HG03354 (cell line): ENCODE measurements around the gene PKD1L1.
"Not testable (repeated sequence)": the region's sequence is repeated elsewhere in the genome, so short reads cannot be mapped to it uniquely, and the experiment has no call there.

ENCODE experiments used
- ATAC-seq: cut with Tn5 transposase; IDR thresholded peaks from one replicate; pipeline ENCODE4 v1.9.1; 2021; ENCODE audit warnings: mild to moderate bottlenecking; ENCODE audit not compliant: unreplicated experiment, poor library complexity, severe bottlenecking

PKD1L1 gene, protein sequence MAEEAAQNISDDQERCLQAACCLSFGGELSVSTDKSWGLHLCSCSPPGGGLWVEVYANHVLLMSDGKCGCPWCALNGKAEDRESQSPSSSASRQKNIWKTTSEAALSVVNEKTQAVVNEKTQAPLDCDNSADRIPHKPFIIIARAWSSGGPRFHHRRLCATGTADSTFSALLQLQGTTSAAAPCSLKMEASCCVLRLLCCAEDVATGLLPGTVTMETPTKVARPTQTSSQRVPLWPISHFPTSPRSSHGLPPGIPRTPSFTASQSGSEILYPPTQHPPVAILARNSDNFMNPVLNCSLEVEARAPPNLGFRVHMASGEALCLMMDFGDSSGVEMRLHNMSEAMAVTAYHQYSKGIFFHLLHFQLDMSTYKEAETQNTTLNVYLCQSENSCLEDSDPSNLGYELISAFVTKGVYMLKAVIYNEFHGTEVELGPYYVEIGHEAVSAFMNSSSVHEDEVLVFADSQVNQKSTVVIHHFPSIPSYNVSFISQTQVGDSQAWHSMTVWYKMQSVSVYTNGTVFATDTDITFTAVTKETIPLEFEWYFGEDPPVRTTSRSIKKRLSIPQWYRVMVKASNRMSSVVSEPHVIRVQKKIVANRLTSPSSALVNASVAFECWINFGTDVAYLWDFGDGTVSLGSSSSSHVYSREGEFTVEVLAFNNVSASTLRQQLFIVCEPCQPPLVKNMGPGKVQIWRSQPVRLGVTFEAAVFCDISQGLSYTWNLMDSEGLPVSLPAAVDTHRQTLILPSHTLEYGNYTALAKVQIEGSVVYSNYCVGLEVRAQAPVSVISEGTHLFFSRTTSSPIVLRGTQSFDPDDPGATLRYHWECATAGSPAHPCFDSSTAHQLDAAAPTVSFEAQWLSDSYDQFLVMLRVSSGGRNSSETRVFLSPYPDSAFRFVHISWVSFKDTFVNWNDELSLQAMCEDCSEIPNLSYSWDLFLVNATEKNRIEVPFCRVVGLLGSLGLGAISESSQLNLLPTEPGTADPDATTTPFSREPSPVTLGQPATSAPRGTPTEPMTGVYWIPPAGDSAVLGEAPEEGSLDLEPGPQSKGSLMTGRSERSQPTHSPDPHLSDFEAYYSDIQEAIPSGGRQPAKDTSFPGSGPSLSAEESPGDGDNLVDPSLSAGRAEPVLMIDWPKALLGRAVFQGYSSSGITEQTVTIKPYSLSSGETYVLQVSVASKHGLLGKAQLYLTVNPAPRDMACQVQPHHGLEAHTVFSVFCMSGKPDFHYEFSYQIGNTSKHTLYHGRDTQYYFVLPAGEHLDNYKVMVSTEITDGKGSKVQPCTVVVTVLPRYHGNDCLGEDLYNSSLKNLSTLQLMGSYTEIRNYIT (N-terminal part only)

GRCh38 chr7:47948141-47948790 lies at the start of gene PKD1L1:
TSS of gene PKD1L1 (minus strand) at chr7:47948466. CDS start at chr7:47948440, 26 bp downstream.
- ATAC-seq, result no peak

DNA sequence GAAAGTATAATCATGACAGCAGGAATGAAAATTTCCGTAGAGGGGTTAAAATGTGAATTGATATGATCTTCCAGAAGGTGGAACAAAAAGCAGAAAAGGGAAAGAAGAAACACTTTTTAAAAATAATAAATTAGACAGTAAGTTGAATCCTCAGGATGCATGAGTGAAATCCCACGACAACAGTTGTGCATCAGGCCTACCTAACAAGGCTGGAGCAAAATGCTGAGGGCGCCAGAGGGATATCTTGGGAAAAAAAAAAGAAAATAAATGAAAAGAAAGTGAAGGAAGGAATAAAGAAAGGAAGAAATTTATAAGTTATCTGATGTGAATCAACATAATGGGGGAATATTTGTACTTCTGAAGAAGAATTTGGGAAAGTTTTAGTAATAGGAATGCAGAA lies 44.2 kb upstream of the PKD1L1 start:
- no peak for ATAC-seq

DNA sequence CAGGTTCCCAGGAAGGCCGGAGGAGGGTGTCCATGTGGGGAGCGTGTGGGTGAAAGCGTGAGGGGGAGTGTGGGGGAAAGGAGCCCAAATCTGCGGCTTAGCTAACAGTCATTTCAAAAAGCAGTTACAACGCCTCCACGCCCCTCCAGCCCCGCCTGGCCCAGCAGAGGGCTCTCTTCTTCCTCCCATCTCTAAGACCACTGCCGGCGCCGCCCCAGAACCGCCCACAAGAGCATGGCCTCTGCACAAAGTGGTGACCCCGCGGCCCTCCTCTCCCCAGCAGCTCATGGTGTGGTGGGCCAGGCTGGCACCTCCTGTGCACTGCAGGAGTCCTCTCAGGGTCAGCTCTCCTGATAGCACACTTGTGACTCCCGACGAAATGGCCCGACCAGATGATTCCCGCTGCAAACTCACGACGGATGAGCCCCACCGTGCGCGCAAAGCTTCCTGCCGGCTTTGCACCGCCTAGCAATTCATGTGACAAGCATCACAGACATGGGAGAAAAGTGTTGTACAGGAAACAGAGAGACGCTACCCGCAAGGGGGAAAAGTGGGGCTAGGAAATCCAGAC lies 43.6 kb upstream of the PKD1L1 start:
- peak; percentile 100 for ATAC-seq

GRCh38 chr7:47991270-47991669 lies 43.0 kb upstream of the PKD1L1 start:
- ATAC-seq, result peak; percentile 2

- ATAC-seq, result no peak
Measured at GRCh38 chr7:47990592-47990991, 42.3 kb upstream of the PKD1L1 start.

DNA sequence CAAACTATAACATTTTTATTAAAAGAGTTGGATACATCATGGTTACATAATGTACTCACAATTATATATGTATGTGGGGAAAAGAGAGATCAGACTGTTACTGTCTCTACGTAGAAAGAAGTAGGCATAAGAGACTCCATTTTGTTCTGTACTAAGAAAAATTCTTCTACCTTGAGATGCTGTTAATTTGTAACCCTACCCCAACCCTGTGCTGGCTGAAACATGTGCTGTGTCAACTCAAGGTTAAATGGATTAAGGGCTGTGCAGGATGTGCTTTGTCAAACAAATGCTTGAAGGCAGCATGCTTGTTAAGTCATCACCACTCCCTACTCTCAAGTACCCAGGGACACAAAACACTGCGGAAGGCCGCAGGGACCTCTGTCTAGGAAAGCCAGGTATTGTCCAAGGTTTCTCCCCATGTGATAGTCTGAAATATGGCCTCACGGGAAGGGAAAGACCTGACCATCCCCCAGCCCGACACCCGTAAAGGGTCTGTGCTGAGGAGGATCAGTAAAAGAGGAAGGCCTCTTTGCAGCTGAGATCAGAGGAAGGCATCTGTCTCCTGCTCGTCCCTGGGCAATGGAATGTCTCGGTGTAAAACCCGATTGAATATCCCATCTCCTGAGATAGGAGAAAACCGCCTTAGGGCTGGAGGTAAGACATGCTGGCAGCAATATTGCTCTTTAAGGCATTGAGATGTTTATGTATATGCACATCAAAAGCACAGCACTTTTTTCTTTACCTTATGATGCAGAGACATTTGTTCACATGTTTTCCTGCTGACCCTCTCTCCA lies 41.5 kb upstream of the PKD1L1 start:
- ATAC-seq, result not testable (repeated sequence)

GRCh38 chr7:47988496-47989386 lies 40.5 kb upstream of the PKD1L1 start:
- ATAC-seq, result peak; percentile 25

GRCh38 chr7:47982610-47983009 lies 34.3 kb upstream of the PKD1L1 start:
- ATAC-seq, result no peak

DNA sequence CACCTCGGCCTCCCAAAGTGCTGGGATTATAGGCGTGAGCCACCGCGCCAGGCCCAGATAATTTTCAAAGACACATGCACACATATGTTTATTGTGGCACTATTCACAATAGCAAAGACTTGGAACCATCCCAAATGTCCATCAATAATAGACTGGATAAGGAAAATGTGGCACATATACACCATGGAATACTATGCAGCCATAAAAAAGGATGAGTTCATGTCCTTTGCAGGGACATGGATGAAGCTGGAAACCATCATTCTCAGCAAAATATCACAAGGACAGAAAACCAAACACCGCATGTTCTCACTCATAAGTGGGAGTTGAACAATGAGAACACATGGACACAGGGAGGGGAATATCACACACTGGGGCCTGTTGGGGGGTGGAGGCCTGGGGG lies 32.4 kb upstream of the PKD1L1 start:
- ATAC-seq, result not testable (repeated sequence)

DNA sequence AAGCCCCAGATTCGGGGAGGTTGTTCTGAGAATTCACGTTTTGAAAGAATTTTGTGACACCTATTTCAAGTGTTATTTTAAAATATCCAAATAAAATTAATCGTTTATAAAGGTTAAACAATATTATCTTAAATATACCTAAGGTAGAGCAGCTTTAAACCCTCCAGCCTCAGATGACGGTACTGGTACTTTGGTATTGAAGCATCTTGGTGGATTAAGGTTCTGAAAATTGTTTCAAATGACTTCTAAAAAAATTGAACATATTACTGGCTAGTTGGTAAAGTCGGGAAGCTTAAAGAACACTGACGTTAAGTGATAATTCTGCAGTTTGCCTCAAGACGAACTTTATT lies 31.5 kb upstream of the PKD1L1 start:
- ATAC-seq, result no peak

GRCh38 chr7:47979145-47979831 lies 31.0 kb upstream of the PKD1L1 start, which contains the start of gene HUS1:
TSS of gene HUS1 (minus strand) at chr7:47979615. CDS start at chr7:47979519, 96 bp downstream.
- peak; percentile 99 for ATAC-seq

DNA sequence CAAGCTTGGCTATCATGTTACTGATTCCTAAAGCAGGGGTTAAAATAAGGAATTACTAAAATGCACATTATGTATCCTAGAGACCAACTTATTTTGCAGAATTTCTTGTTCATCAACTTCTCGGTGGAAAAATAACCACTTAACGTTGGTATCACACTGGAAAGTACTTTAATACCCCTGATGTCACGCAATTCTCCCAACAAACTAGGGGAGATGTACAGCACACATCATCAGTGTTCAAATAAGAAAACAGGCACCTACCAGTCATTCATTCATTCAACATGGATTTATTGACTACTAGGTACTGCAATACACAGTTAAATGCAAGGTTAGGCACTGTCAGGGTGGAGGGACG lies 30.5 kb upstream of the PKD1L1 start:
- no peak for ATAC-seq

DNA sequence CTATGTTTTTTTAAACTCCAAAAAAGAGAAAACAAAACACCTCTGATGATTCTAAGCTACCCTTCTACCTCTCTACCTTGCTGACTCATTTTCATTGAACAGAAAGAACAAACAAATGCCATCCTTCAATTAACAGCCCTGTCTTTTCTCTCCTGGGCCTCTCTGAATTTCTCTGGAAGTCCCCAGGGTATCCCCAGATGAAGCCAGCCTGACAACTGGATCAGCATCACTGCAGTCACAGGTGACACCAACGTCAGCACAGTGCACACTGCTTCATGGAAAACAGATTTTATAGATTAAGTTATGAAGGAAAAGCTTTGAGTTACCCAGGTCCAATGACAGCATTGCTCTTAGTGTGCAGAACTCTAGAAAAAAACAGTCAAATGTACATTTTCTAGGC lies 25.5 kb upstream of the PKD1L1 start:
- no peak for ATAC-seq

DNA sequence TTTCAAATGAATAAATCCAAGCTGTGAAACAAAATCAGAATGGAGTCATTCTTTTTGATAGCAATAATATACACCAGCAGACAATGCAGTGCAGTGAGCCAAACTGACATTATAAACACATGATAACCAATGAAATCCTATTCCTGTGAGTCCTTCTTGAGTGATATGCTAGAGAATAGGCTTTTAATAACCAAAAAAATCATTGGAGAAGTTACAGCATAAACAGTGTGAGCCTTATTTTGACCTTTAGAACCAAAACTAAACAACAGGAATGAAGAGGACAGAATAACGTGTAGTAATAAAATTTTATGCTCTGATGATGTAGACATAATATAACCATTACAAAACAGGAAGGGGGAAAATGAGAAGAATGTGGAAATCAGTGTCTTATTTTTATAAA lies 22.5 kb upstream of the PKD1L1 start:
- no peak for ATAC-seq

GRCh38 chr7:47968847-47969774 lies 20.8 kb upstream of the PKD1L1 start:
- ATAC-seq, result peak; percentile 91

GRCh38 chr7:47967708-47968107 lies 19.4 kb upstream of the PKD1L1 start:
- no peak for ATAC-seq
